Memory B cell (primary cell): ENCODE measurements around the gene CX3CL1.
"Not testable (repeated sequence)": the region's sequence is repeated elsewhere in the genome, so short reads cannot be mapped to it uniquely, and the experiment has no call there.

ENCODE experiments used
- ATAC-seq: fragments of 150-1000 bp; cut with Tn5 transposase; 2 replicates; pipeline ENCODE4 v1.10.0; 2021; ENCODE audit warnings: low read depth, mild to moderate bottlenecking, moderate library complexity
- DNase-seq, 2 donors: peaks; one replicate each; pipeline ENCODE4 v3.0.0; 2022; ENCODE audit warnings: low spot score in 2 of 2
- H3K27ac Mint-ChIP-seq: one replicate; pipeline ENCODE4 v1.8.0; 2022; ENCODE audit warnings: mild to moderate bottlenecking, moderate library complexity, mixed read lengths
- H3K27me3 Mint-ChIP-seq: one replicate; pipeline ENCODE4 v1.8.0; 2022; ENCODE audit warnings: mixed read lengths
- H3K36me3 Mint-ChIP-seq: one replicate; pipeline ENCODE4 v1.8.0; 2022; ENCODE audit warnings: mild to moderate bottlenecking, mixed read lengths
- H3K4me1 Mint-ChIP-seq: one replicate; pipeline ENCODE4 v1.8.0; 2022; ENCODE audit warnings: mixed read lengths
- H3K4me3 Mint-ChIP-seq: one replicate; pipeline ENCODE4 v1.8.0; 2022; ENCODE audit warnings: mild to moderate bottlenecking, moderate library complexity, mixed read lengths
- H3K9me3 Mint-ChIP-seq: one replicate; pipeline ENCODE4 v1.8.0; 2022; ENCODE audit warnings: mixed read lengths

The CX3CL1 gene

GRCh38 chr16:57367116-57367752 lies 5.1 kb upstream of the CX3CL1 start:
- Mint-ChIP-seq H3K9me3 (no peaks in the 10 kb centered on the region), H3K4me3 (no peak overlapping the region), H3K36me3 (no peaks in the 10 kb centered on the region), H3K27me3 (peaks cover 5% of the 10 kb centered on the region), H3K27ac (no peak overlapping the region), H3K4me1 (peaks cover 5% of the 10 kb centered on the region)
- ATAC-seq (no peak), DNase-seq (no peak)

GRCh38 chr16:57371494-57372371 lies 557 bp upstream of the CX3CL1 start:
- H3K4me1 Mint-ChIP-seq: peaks cover 10% of the 10 kb centered on the region
- no peaks in the 10 kb centered on the region for H3K36me3 Mint-ChIP-seq
- no peak overlapping the region for H3K27ac Mint-ChIP-seq
- DNase-seq (no peak), ATAC-seq (no peak)
- H3K4me3 Mint-ChIP-seq: no peak overlapping the region
- H3K27me3 Mint-ChIP-seq: peaks cover 5% of the 10 kb centered on the region
- no peaks in the 10 kb centered on the region for H3K9me3 Mint-ChIP-seq

GRCh38 chr16:57373117-57373947 lies 1.0 kb downstream of the CX3CL1 start:
- H3K4me3 Mint-ChIP-seq: no peak overlapping the region
- H3K36me3 Mint-ChIP-seq: no peaks in the 10 kb centered on the region
- no peaks in the 10 kb centered on the region for H3K27me3 Mint-ChIP-seq
- H3K4me1 Mint-ChIP-seq: peaks cover 18% of the 10 kb centered on the region
- no peak for ATAC-seq
- H3K9me3 Mint-ChIP-seq: no peaks in the 10 kb centered on the region
- no peak overlapping the region for H3K27ac Mint-ChIP-seq
- DNase-seq: no peak

- peaks cover 18% of the 10 kb centered on the region for H3K4me1 Mint-ChIP-seq
- H3K9me3 Mint-ChIP-seq: no peaks in the 10 kb centered on the region
- no peak overlapping the region for H3K27ac Mint-ChIP-seq
- H3K27me3 Mint-ChIP-seq: no peaks in the 10 kb centered on the region
- DNase-seq (no peak), ATAC-seq (no peak)
- no peak overlapping the region for H3K4me3 Mint-ChIP-seq
- H3K36me3 Mint-ChIP-seq: no peaks in the 10 kb centered on the region
Measured at GRCh38 chr16:57374067-57374534, 1.8 kb downstream of the CX3CL1 start.

- not testable (repeated sequence) for H3K36me3 Mint-ChIP-seq, H3K27ac Mint-ChIP-seq
Measured at GRCh38 chr16:57374925-57375465, 2.7 kb downstream of the CX3CL1 start.

GRCh38 chr16:57376313-57376818 lies 4.1 kb downstream of the CX3CL1 start:
- ATAC-seq (no peak), DNase-seq (no peak)
- Mint-ChIP-seq H3K36me3 (no peaks in the 10 kb centered on the region), H3K9me3 (no peaks in the 10 kb centered on the region), H3K4me1 (peaks cover 26% of the 10 kb centered on the region), H3K27me3 (no peaks in the 10 kb centered on the region), H3K4me3 (no peak overlapping the region), H3K27ac (peak overlapping the region; percentile 81)

More at GRCh38 chr16:57374925-57375465, 2.7 kb downstream of the CX3CL1 start:
- H3K9me3 Mint-ChIP-seq, ATAC-seq, H3K4me3 Mint-ChIP-seq, DNase-seq, H3K27me3 Mint-ChIP-seq: not testable (repeated sequence)
- peaks cover 18% of the 10 kb centered on the region for H3K4me1 Mint-ChIP-seq

GRCh38 chr16:57377080-57377841 lies 5.0 kb downstream of the CX3CL1 start:
- DNase-seq: peak in 1 of 2 donors; percentile 21
- Mint-ChIP-seq H3K9me3 (no peaks in the 10 kb centered on the region), H3K27ac (peak overlapping the region; percentile 81), H3K36me3 (no peaks in the 10 kb centered on the region), H3K4me3 (no peak overlapping the region), H3K27me3 (no peaks in the 10 kb centered on the region), H3K4me1 (peaks cover 30% of the 10 kb centered on the region)
- ATAC-seq: peak; percentile 91

- no peaks in the 10 kb centered on the region for H3K36me3 Mint-ChIP-seq
- peaks cover 46% of the 10 kb centered on the region for H3K4me1 Mint-ChIP-seq
- H3K9me3 Mint-ChIP-seq: no peaks in the 10 kb centered on the region
- no peak for DNase-seq
- no peak for ATAC-seq
- no peaks in the 10 kb centered on the region for H3K27me3 Mint-ChIP-seq
- no peak overlapping the region for H3K4me3 Mint-ChIP-seq
- no peak overlapping the region for H3K27ac Mint-ChIP-seq
Measured at GRCh38 chr16:57379579-57379978, 7.3 kb downstream of the CX3CL1 start.

GRCh38 chr16:57380671-57381462 lies 8.6 kb downstream of the CX3CL1 start:
- no peak for DNase-seq
- H3K4me3 Mint-ChIP-seq: no peak overlapping the region
- no peak for ATAC-seq
- H3K9me3 Mint-ChIP-seq: no peaks in the 10 kb centered on the region
- peak overlapping the region; percentile 53 for H3K27ac Mint-ChIP-seq
- H3K27me3 Mint-ChIP-seq: no peaks in the 10 kb centered on the region
- no peaks in the 10 kb centered on the region for H3K36me3 Mint-ChIP-seq
- H3K4me1 Mint-ChIP-seq: peaks cover 53% of the 10 kb centered on the region

GRCh38 chr16:57381791-57382534 lies 9.7 kb downstream of the CX3CL1 start:
- DNase-seq: no peak
- ATAC-seq: no peak
- Mint-ChIP-seq H3K4me1 (peaks cover 49% of the 10 kb centered on the region), H3K9me3 (no peaks in the 10 kb centered on the region), H3K27me3 (no peaks in the 10 kb centered on the region), H3K27ac (peak overlapping the region; percentile 53), H3K36me3 (no peaks in the 10 kb centered on the region), H3K4me3 (no peak overlapping the region)

GRCh38 chr16:57382535-57383275 lies 10.4 kb downstream of the CX3CL1 start:
- no peak for DNase-seq
- Mint-ChIP-seq H3K27ac (peak overlapping the region; percentile 81), H3K36me3 (no peaks in the 10 kb centered on the region), H3K9me3 (no peaks in the 10 kb centered on the region), H3K27me3 (no peaks in the 10 kb centered on the region), H3K4me3 (no peak overlapping the region), H3K4me1 (peaks cover 47% of the 10 kb centered on the region)
- no peak for ATAC-seq
